ENCODE results near the gene PCDHB13. TPM values are rescaled to one million over a fixed set of nuclear protein-coding genes. Genes with fewer than 3 reads are reported as not detected.
A peak's percentile ranks its signal among the peaks of the same experiment; 100 is the strongest.
"Not testable (repeated sequence)": the region's sequence is repeated elsewhere in the genome, so short reads cannot be mapped to it uniquely, and the experiment has no call there.

Gene PCDHB13
- total RNA-seq, 2 donors from 2014 or later, result 0.40 to 1.3 TPM

GRCh38 chr5:141192110-141192725 is 21.5 kb upstream of the PCDHB13 start, which contains the start of gene PCDHB10:
PCDHB10 (plus strand) TSS chr5:141192353; CDS start chr5:141192553, 200 bp downstream.
- H3K9ac ChIP-seq (ENCODE audit: low read depth in 2 of 2, low read length in 2 of 2), result no peak within 1 kb of the TSS
- TF ChIP-seq CTCF (IDR thresholded peaks at IDR 0.05), result peak; percentile 31
- no peaks in the 10 kb centered on the region for H3K27me3 ChIP-seq
- no peak within 1 kb of the TSS for H3K27ac ChIP-seq
- H3K4me3 ChIP-seq, result no peak within 1 kb of the TSS
- intact Hi-C loops (cut with DNase I), result no loop called here
- peak; percentile 26 for DNase-seq
- H3K9me3 ChIP-seq, result peaks cover 5% of the 10 kb centered on the region
- H3K36me3 ChIP-seq, result no peaks in the 10 kb centered on the region
- H3K4me1 ChIP-seq, result no peaks in the 10 kb centered on the region

GRCh38 chr5:141194332-141194731 is 19.4 kb upstream of the PCDHB13 start:
- H3K4me3 ChIP-seq; H3K9me3 ChIP-seq; H3K27me3 ChIP-seq; DNase-seq; H3K4me1 ChIP-seq; intact Hi-C loops (cut with DNase I); H3K27ac ChIP-seq; H3K9ac ChIP-seq (ENCODE audit: low read depth in 2 of 2, low read length in 2 of 2); H3K36me3 ChIP-seq: not testable (repeated sequence)

- intact Hi-C loops (cut with DNase I), result no loop called here
- Histone ChIP-seq H3K36me3 (no peaks in the 10 kb centered on the region), H3K27me3 (no peaks in the 10 kb centered on the region), H3K4me1 (no peaks in the 10 kb centered on the region), H3K9me3 (peaks cover 5% of the 10 kb centered on the region), H3K4me3 (no peak overlapping the region), H3K27ac (no peak overlapping the region), H3K9ac (ENCODE audit: low read depth in 2 of 2, low read length in 2 of 2) (no peak overlapping the region)
- no peak for TF ChIP-seq CTCF (IDR thresholded peaks at IDR 0.05)
- DNase-seq, result no peak
These were observed 17.4 kb upstream of the PCDHB13 start for GRCh38 chr5:141196363-141196762.

GRCh38 chr5:141199359-141200235 is 14.1 kb upstream of the PCDHB13 start, which contains the start of gene PCDHB11:
PCDHB11 (plus strand) TSS chr5:141199627; CDS start chr5:141199775, 148 bp downstream.
- H3K4me1 ChIP-seq, result no peaks in the 10 kb centered on the region
- no peak within 1 kb of the TSS for H3K9ac ChIP-seq (ENCODE audit: low read depth in 2 of 2, low read length in 2 of 2)
- intact Hi-C loops (cut with DNase I), result no loop called here
- no peaks in the 10 kb centered on the region for H3K27me3 ChIP-seq
- TF ChIP-seq CTCF (IDR thresholded peaks at IDR 0.05), result no peak
- peaks cover 5% of the 10 kb centered on the region for H3K9me3 ChIP-seq
- no peak for DNase-seq
- no peaks in the 10 kb centered on the region for H3K36me3 ChIP-seq
- H3K4me3 ChIP-seq, result no peak within 1 kb of the TSS
- no peak within 1 kb of the TSS for H3K27ac ChIP-seq

GRCh38 chr5:141201126-141201525 is 12.6 kb upstream of the PCDHB13 start:
- H3K27ac ChIP-seq; H3K9ac ChIP-seq (ENCODE audit: low read depth in 2 of 2, low read length in 2 of 2); H3K4me3 ChIP-seq; H3K4me1 ChIP-seq; H3K36me3 ChIP-seq; H3K9me3 ChIP-seq; DNase-seq; H3K27me3 ChIP-seq; intact Hi-C loops (cut with DNase I): not testable (repeated sequence)

GRCh38 chr5:141201646-141202045 is 12.1 kb upstream of the PCDHB13 start:
- intact Hi-C loops (cut with DNase I); H3K4me1 ChIP-seq; H3K9me3 ChIP-seq; DNase-seq; H3K36me3 ChIP-seq; H3K27me3 ChIP-seq; H3K27ac ChIP-seq; H3K9ac ChIP-seq (ENCODE audit: low read depth in 2 of 2, low read length in 2 of 2); H3K4me3 ChIP-seq: not testable (repeated sequence)

GRCh38 chr5:141208478-141208877 is 5.2 kb upstream of the PCDHB13 start, which contains the start of gene PCDHB12:
PCDHB12 (plus strand) TSS chr5:141208719; CDS start chr5:141208908, 189 bp downstream.
- no peak for TF ChIP-seq CTCF (IDR thresholded peaks at IDR 0.05)
- H3K27me3 ChIP-seq, result no peaks in the 10 kb centered on the region
- intact Hi-C loops (cut with DNase I), result no loop called here
- no peak within 1 kb of the TSS for H3K9ac ChIP-seq (ENCODE audit: low read depth in 2 of 2, low read length in 2 of 2)
- no peaks in the 10 kb centered on the region for H3K36me3 ChIP-seq
- H3K9me3 ChIP-seq, result no peaks in the 10 kb centered on the region
- no peak within 1 kb of the TSS for H3K4me3 ChIP-seq
- H3K27ac ChIP-seq, result no peak within 1 kb of the TSS
- DNase-seq, result no peak
- H3K4me1 ChIP-seq, result no peaks in the 10 kb centered on the region

- H3K4me1 ChIP-seq; H3K9ac ChIP-seq (ENCODE audit: low read depth in 2 of 2, low read length in 2 of 2); DNase-seq; H3K27me3 ChIP-seq; H3K27ac ChIP-seq; H3K9me3 ChIP-seq; intact Hi-C loops (cut with DNase I); H3K4me3 ChIP-seq; H3K36me3 ChIP-seq: not testable (repeated sequence)
These were observed 3.4 kb upstream of the PCDHB13 start for GRCh38 chr5:141210281-141210680.

- H3K9ac ChIP-seq (ENCODE audit: low read depth in 2 of 2, low read length in 2 of 2); DNase-seq; H3K27ac ChIP-seq; H3K4me3 ChIP-seq; H3K27me3 ChIP-seq; intact Hi-C loops (cut with DNase I); H3K4me1 ChIP-seq; H3K36me3 ChIP-seq; H3K9me3 ChIP-seq: not testable (repeated sequence)
These were observed 2.9 kb upstream of the PCDHB13 start for GRCh38 chr5:141210849-141211248.

Measured in colonic mucosa (tissue), 4 donors.